Esophagus squamous epithelium (tissue), 4 donors: Measurements from ENCODE around the gene TBRG4.

Experiments
- CTCF ChIP-seq, 6 experiments: fragments of 450-650 bp in 4 of 6; fragments of 200-600 bp in 2 of 6; sonication (generic) in 2 of 6; IDR thresholded peaks; one replicate each; pipeline ENCODE4 v1.5.1; 2016 to 2019; ENCODE audit warnings: antibody characterized with exemption in 6 of 6, mild to moderate bottlenecking in 4 of 6, moderate library complexity in 4 of 6
- POLR2A ChIP-seq, 4 donors: fragments of 450-650 bp; IDR thresholded peaks; one replicate each; pipeline ENCODE4 v1.6.1; 2017; ENCODE audit warnings: antibody characterized with exemption in 4 of 4, mild to moderate bottlenecking in 4 of 4, moderate library complexity in 3 of 4

DNA sequence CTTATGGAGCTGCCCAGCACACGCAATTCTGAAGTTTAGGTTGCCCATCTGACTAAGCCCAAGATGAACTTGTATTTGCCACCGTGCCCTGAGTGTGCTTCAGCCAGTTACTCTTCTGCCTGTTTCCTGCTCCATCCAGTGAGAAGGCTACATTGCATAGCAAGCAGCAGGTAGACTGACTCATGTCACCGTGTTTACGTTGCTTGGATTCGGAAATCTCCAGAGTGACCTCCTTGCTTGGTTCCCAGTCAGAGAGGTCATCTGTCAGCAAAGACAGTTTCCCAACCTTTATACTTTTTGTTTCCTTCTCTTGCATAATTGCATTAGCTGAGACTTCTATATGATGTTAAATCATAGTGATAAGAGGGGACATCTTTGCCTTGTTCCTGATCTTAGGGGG is 53.6 kb downstream of the TBRG4 start:
- no peak for TF ChIP-seq CTCF (IDR thresholded peaks at IDR 0.05)
- TF ChIP-seq POLR2A (IDR thresholded peaks at IDR 0.05): no peak
